Ascending aorta (tissue), 2 donors: ENCODE measurements around the gene HOXA10. TPM values are rescaled to one million over a fixed set of nuclear protein-coding genes. Genes with fewer than 3 reads are reported as not detected.

Experiments
- DNase-seq, 2 donors: peaks; one replicate each; pipeline ENCODE4 v3.0.0-alpha.2; 2019; ENCODE audit warnings: low spot score in 2 of 2
- H3K27ac ChIP-seq, 2 donors: fragments of 200-600 bp; sonication (generic); one replicate each; pipeline ENCODE4 v1.5.1; 2016 to 2017; ENCODE audit warnings: mild to moderate bottlenecking in 1 of 2
- H3K27me3 ChIP-seq: fragments of 200-600 bp; sonication (generic); one replicate; pipeline ENCODE4 v1.5.1; 2017
- H3K36me3 ChIP-seq, 2 donors: fragments of 200-600 bp; sonication (generic); one replicate each; pipeline ENCODE4 v1.5.1; 2016
- H3K4me1 ChIP-seq, 2 donors: fragments of 200-600 bp; sonication (generic); one replicate each; pipeline ENCODE4 v1.5.1; 2016 to 2017; ENCODE audit warnings: mild to moderate bottlenecking in 1 of 2
- H3K4me3 ChIP-seq, 2 donors: fragments of 200-600 bp; sonication (generic); one replicate each; pipeline ENCODE4 v1.5.1; 2016 to 2017; ENCODE audit warnings: mild to moderate bottlenecking in 1 of 2
- H3K9me3 ChIP-seq, 2 donors: fragments of 200-600 bp; sonication (generic); one replicate each; pipeline ENCODE4 v1.5.1; 2016
- intact Hi-C: fragments of 100-400 bp; cut with DNase I; formaldehyde crosslinking; loops from one replicate; pipeline ENCODE4 v1.15.1; 2023
- total RNA-seq: library from RNA; depleted of rRNA; stranded (reverse); fragments of >200 nt; gene quantifications from one replicate; pipeline ENCODE4 v1.1.0, GENCODE V29; 2016
- TF ChIP-seq, protein P1 (sequence below), 3 experiments: fragments of 200-600 bp in 2 of 3; fragments of 450-650 bp in 1 of 3; sonication (generic) in 2 of 3; IDR thresholded peaks; one replicate each; pipeline ENCODE4 v1.5.1; 2016 to 2019; ENCODE audit warnings: antibody characterized with exemption in 3 of 3, mild to moderate bottlenecking in 1 of 3, moderate library complexity in 1 of 3

The HOXA10 gene
- not detected for total RNA-seq

DNA sequence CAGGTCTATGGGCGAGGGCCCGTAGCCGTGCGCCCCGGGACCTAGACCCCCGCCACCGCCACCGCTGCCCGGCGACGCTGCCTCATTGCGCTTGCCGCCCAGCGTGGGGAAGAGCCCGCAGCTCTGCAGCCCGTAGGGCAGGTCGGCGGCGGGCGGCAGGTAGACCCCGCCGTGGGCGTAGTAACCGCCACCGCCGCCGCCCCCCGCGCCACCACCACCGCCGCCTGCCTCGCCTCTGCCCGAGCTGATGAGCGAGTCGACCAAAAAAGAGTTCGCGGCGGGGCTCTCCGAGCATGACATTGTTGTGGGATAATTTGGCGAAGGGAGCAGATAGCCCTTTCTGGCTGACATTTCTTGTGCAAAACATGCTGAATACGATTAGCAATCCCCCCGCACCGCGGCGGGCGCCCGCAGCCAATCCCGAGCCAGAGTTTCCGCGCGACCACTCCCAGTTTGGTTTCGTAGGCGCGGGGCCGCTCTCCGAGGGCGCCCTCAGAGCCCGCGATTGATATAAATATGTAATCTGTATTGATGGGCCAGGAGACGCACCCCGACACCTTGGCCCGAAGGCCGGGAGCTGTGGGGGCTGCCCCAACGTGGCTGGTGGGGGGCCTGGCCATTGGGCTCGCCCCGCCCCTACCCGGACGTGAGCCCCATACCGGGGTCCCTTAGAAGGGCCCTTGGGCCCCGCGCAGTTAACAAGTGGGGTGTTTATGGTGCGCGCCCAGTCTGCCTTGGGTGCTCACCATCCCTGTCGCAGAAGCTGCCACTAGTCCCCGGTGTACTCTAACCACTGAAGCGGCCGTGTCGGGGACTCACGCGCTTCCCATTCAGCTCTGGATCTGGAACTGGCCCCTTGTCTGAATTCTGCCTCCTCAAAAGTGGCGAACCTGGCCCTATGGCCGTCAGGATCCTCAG lies at the start of gene HOXA10:
Gene HOXA10, minus strand, starts transcription at position 365 of the 918 bp plus-strand sequence. Its CDS starts 14 bp downstream, at position 351.
- Histone ChIP-seq H3K36me3 (no peaks in the 10 kb centered on the region), H3K9me3 (no peaks in the 10 kb centered on the region), H3K27ac (peak within 1 kb of the TSS in 1 of 2 donors; percentile 37), H3K4me3 (peak within 1 kb of the TSS; percentile 55 to 71), H3K4me1 (peaks cover 0 to 19% of the 10 kb centered on the region in 2 donors), H3K27me3 (peaks cover 54% of the 10 kb centered on the region)
- TF ChIP-seq, protein P1, sequence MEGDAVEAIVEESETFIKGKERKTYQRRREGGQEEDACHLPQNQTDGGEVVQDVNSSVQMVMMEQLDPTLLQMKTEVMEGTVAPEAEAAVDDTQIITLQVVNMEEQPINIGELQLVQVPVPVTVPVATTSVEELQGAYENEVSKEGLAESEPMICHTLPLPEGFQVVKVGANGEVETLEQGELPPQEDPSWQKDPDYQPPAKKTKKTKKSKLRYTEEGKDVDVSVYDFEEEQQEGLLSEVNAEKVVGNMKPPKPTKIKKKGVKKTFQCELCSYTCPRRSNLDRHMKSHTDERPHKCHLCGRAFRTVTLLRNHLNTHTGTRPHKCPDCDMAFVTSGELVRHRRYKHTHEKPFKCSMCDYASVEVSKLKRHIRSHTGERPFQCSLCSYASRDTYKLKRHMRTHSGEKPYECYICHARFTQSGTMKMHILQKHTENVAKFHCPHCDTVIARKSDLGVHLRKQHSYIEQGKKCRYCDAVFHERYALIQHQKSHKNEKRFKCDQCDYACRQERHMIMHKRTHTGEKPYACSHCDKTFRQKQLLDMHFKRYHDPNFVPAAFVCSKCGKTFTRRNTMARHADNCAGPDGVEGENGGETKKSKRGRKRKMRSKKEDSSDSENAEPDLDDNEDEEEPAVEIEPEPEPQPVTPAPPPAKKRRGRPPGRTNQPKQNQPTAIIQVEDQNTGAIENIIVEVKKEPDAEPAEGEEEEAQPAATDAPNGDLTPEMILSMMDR (IDR thresholded peaks at IDR 0.05): no peak
- peak in 1 of 2 donors; percentile 62 for DNase-seq
- intact Hi-C loops: no loop called here

DNA sequence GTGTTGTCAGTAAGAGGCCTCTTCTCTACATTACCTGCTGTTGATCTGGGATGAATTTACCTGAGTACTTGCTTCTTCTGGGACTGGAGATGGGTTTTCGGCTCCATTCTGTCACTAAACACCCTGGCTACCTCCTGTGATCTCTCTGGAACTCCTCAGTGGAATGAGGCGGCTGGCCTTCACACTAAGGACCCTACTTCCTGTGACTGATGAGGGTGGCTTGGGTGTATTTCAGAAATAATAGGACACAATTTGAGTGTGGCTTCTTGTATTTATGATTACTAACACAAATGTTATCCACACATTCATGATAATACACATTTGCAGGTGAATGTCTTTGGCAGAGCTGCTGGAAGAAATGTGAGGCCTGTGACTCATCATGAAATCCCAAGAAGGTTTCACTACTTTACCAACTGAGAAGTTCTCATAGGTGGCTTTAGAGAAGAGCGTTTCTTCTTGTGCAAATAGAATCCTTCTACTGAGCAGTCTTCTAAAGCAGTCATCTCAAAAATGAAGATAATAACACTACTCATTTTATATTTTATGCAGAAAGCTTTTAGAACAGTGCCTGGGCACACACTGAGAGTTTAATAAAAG lies 47.2 kb upstream of the HOXA10 start:
- intact Hi-C loops: no loop called here
- TF ChIP-seq, protein P1 (IDR thresholded peaks at IDR 0.05): no peak
- Histone ChIP-seq H3K36me3 (no peaks in the 10 kb centered on the region), H3K27ac (no peak overlapping the region), H3K4me3 (no peak overlapping the region), H3K27me3 (peaks cover 20% of the 10 kb centered on the region), H3K9me3 (no peaks in the 10 kb centered on the region), H3K4me1 (no peaks in the 10 kb centered on the region)
- no peak for DNase-seq

DNA sequence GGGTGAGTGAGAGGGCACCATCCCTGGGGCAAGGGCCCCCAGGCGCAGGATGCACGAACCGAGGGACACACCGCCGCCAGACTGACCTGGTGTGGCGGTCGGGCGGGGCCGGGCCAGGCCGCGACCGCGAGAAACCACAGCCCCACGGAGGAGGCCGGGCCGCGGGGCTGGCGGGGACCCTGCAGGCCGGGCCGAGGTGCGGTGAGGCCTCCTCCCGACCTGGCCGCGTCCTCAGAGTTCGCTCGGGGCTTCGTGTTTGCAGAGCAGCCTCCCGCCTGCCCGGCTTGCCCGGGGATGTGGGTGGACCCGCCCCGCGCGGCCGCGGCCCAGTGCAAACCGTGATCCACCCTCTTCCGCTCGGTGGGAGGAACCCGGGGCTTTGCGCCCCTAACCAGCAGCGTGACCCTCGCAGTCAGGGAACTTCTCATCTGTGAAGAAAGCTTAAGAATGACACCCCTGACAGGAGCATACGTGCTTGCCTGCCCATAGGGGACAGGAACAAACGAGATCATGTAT lies 46.4 kb upstream of the HOXA10 start:
- H3K9me3 ChIP-seq: no peaks in the 10 kb centered on the region
- intact Hi-C loops: no loop called here
- no peak for DNase-seq
- TF ChIP-seq, protein P1 (IDR thresholded peaks at IDR 0.05): no peak
- H3K27me3 ChIP-seq: peaks cover 16% of the 10 kb centered on the region
- H3K4me1 ChIP-seq: no peaks in the 10 kb centered on the region
- H3K36me3 ChIP-seq: no peaks in the 10 kb centered on the region
- H3K4me3 ChIP-seq: no peak overlapping the region
- no peak overlapping the region for H3K27ac ChIP-seq

DNA sequence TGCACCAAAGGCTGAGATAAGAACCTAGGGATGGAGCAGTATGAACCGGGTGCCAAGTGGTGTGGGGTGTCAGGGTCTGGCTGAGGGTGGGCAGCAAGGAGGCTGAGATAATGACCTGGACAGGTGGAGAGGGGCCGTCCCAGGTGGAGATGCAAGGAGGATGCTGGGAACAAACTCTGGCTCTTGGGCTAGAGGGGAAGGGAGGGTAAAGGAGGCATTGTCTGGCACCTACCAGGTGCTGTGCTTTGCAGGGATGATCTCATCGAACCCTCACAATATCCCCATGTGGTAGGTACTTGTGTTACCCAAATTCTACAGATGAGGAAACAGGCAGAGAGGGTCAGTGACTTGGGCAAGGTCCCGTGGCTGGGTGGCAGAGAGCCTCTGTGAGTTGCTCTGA lies 45.7 kb upstream of the HOXA10 start:
- H3K4me3 ChIP-seq: no peak overlapping the region
- intact Hi-C loops: no loop called here
- H3K9me3 ChIP-seq: no peaks in the 10 kb centered on the region
- H3K27ac ChIP-seq: no peak overlapping the region
- no peaks in the 10 kb centered on the region for H3K36me3 ChIP-seq
- TF ChIP-seq, protein P1 (IDR thresholded peaks at IDR 0.05): no peak
- H3K4me1 ChIP-seq: no peaks in the 10 kb centered on the region
- no peak for DNase-seq
- H3K27me3 ChIP-seq: peaks cover 13% of the 10 kb centered on the region

DNA sequence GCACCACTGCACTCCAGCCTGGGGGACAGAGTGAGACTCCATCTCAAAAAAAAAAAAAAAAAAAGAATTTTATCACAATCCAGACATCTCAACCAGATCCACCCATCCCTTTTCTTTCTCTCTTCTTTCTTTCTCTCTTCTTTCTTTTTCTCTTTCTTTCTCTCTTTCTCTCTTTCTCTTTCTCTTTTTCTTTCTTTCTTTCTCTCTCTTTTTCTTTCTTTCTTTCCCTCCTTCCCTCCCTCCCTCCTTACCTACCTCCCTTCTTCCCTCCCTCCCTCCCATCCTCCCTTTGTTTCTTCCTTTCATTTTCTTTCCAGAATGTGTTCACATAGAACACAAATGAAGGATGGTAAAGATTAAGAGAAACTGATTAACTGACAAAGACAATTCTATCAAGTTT lies 43.8 kb upstream of the HOXA10 start:
- Histone ChIP-seq H3K9me3 (no peaks in the 10 kb centered on the region), H3K4me1 (no peaks in the 10 kb centered on the region), H3K27me3 (peaks cover 23% of the 10 kb centered on the region), H3K36me3 (no peaks in the 10 kb centered on the region), H3K4me3 (no peak overlapping the region), H3K27ac (no peak overlapping the region)
- intact Hi-C loops: no loop called here
- TF ChIP-seq, protein P1 (IDR thresholded peaks at IDR 0.05): no peak
- DNase-seq: no peak
